A204.1 (cell line): ENCODE results near the gene ABCC3.

Experiments
- FAIRE-seq: peaks from 2 replicates; lab custom pipeline; 2012; peaks lifted over from hg19 to GRCh38; lab: Jason Lieb, UNC

The ABCC3 gene

GRCh38 chr17:50627036-50627781, 7.5 kb upstream of the ABCC3 start:
- FAIRE-seq, result no peak

DNA sequence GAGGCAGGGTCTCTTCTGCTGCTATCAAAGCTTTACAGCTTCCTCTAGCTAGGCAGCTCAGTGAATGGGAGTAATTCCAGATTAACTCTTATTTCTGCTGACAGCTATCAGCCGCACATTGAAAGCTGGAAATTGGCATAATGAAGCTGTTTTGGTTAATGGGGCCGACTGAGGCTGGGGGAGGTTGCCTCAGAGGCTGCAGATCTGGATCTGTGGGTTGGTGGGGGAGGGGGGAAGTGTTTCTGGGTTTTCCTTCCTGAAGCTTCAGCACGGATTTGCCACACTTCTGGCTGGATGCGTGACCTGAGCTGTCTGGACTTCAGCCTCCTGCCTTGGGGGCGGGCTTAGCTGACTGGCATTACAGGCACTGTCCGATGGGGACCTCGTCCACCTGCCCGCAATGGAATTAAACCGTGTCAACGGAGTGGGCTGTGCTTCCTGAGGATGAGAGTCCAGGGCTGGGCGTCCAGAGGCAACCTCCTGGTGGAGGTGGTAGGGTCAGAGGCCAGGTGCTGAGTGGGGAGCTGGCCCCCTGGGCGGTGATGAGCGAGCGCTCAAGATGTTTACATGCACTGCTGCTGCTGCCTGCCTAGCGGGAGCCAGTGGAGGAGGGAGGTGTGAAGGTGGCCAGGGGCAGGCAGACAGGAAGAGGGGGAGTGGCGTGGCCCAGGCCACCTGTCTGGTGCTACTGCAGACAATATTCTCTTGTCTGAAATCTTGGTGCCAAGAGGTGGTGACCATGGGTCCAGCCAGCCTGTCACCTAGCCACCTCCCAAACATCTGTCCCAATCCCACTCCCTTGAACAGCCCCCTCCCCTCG, 6.7 kb upstream of the ABCC3 start:
- FAIRE-seq, result no peak

- no peak for FAIRE-seq
Observed at GRCh38 chr17:50629902-50630301, 4.8 kb upstream of the ABCC3 start.

- no peak for FAIRE-seq
Observed at GRCh38 chr17:50630524-50631194, 4.0 kb upstream of the ABCC3 start.

- FAIRE-seq, result no peak
Observed at GRCh38 chr17:50631195-50631907, 3.3 kb upstream of the ABCC3 start.

GRCh38 chr17:50631908-50632571, 2.6 kb upstream of the ABCC3 start:
- no peak for FAIRE-seq

GRCh38 chr17:50632637-50633036, 2.0 kb upstream of the ABCC3 start:
- FAIRE-seq, result no peak

GRCh38 chr17:50633683-50634082, 998 bp upstream of the ABCC3 start:
- no peak for FAIRE-seq

- no peak for FAIRE-seq
Observed at GRCh38 chr17:50634915-50635731, 442 bp downstream of the ABCC3 start.

DNA sequence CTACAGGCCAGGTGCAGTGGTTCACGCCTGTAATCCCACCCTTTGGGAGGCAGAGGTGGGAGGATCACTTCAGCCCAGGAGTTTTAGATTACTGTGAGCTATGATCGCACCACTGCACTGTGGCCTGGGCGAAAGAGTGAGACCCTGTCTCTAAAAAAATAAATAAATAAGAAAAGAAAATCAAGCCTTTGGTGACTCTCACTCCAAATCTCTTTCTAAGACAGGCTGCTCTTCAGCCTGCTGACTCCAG, 976 bp downstream of the ABCC3 start:
- FAIRE-seq, result no peak

GRCh38 chr17:50635982-50636803, 1.5 kb downstream of the ABCC3 start:
- FAIRE-seq, result no peak

GRCh38 chr17:50636804-50637195, 2.1 kb downstream of the ABCC3 start:
- FAIRE-seq, result no peak

DNA sequence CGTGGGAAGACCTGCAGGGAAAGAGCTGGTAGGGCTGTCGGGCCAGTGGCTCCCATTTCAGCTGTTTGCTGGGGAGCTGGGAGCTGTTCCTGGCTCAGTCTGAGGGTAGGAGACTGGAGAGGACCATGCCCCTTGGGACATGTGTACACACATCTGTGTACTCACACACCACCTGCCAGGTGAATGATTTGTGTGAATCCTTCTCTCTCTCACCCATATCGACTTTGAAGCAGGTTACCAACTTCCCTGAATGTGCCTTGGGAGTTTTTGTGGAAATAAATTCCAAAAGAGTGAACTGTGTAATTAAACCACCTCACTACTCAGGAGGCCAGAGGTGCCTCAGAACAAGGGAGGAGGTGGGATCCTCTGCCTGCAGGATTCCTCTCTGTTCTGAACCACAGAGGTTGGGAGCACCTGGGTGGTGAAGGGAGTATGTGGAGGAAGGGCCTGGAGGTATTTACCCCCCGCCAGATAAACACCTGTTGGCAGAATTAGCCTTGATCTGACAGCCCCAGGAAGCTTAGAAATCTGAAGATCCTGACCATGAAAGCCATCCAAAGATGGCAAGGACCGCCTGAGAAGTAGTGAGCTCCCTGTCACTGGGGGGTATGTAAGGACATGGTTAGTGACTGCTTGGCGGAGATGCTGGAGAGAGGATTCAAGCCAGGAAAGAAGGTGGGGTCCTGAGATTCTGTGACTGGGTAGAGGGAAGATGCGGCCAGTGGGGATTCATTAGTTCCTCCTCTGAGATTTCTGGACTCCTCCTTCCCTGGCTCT, 3.3 kb downstream of the ABCC3 start:
- no peak for FAIRE-seq

DNA sequence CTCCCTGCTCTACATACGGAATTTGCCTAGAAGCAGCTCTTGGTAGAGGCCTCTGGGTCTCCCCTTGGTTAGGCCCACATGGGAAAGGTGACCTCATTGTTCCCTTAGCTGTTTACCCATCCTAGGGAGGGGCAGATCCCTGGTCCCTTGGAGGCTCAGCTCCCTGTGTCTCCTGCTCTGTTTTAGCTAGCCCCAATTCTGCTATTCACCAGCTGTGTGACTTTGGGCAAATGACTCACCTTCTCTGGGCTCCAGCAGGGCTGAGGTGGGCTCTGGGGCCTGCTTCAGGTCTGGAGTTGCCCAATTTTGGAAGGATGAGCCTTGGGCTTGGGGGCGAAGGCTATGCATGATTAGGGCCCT, 3.9 kb downstream of the ABCC3 start:
- no peak for FAIRE-seq

DNA sequence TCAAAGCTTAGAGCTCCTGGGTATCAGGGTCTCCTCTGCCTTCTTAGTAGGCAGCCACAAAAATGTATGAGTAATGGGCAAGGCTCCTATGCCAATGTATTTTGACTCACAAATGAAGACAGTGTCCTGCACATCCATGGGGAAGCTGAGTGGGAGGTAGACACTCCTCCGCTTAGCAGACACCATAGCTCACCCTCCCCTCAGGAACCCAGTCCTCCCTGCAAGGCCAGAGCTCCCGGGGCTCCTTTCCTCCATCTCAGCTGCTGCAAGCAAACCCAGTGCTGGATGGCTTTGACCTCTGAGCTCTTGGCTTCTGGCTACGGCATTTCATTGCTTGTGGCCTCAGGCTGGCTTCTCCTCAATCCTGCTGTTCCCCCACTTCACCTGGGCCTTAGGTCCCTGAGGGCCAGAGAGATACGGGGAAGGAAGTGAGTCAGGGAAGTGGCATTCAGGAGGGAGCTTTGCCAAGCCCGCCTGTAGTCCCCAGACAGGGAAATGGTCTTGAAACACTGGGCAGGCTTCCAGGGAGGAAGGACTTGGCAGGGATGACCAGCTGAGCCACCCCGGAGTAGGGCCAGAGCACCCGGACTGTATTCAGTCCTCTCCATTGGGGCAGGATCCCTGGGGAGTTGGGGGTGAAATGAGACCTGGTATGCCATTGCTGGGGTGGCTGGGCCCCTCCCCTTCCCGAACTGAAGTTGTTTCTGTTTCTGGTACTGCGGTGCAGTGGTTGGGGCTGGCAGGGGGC, 4.5 kb downstream of the ABCC3 start:
- no peak for FAIRE-seq

DNA sequence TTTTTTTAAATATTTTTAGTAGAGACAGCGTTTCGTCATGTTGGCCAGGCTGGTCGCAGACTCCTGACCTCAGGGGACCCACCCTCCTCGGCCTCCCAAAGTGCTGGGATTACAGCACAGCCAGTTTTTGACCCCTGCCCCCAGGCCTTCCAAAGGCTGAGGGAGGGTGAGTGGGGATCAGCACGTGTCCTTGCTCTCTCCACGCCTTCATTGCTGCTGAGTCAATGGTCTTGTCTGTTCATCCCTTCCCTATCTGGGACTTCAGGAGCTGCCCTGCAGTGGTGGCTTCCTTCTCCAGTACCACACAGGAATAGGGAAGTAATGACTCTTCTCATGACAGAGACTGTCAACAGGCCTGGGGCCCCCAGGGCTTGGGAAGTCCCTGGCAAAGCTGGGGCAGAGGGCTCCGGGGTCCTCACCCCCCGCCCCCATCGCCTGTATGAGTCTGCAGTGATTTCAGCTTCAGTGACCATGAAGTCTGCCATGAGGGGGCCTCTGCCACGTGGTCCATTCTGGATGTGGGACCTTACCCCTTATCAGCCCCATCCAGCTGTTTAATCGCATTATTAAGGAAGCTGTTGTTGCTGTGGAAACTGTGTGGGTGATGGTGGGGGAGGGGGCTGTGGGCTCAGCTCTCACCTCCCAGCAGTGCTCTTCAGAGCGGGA, 6.1 kb downstream of the ABCC3 start:
- FAIRE-seq, result no peak

DNA sequence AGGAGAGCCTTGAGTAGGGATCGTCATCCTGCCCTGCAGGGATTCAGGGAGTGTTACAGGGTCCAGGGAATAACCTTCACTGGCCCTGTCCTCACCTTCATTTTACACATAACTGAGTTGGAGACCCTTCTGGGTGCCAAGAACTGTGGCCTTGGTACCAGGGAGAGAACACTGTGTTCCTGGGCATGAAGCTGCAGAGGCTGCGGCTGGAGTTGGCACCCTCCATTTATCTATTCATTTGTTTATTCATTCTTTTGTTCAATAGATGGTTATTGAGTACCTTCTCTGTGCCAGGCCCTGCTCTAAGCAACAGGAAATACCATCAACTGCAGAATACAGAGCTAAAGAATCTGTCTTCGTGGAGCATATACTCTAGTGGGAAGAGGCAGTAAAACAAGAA, 6.7 kb downstream of the ABCC3 start:
- no peak for FAIRE-seq

DNA sequence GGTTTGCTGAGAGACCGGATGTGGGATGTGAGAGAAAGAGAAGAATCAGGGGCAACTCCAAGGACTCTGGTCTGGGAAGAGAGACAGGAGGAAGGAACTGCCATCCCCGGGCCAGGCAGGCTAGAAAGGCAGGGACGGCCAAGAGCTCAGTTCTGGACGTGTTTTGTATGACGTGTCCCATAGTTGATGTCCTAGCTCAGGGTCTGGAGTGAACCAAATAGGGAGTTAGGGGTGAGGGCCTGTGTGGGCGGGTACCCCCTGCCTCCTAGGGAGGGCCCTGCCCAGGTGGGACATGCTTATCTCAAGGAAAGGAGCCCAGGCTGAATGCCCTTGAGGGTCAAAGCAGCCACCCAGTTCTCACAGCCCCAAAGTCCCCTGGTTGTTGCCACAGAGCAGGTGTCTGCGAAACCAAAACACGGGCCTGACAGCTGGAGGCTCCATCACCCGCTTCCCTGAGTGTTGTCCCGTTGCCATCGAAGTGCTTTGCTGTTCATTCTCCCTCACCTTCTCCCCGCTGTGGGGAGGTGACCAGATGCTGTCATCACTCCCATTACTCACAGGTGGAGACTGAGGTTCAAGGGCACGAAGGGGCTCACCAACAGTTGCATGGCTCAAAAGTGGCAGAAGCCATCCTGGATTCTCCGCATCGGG, 7.5 kb downstream of the ABCC3 start:
- FAIRE-seq, result no peak
